AG04449 (cell line): Measurements from ENCODE around the gene GREM1.

Experiments used
- CTCF ChIA-PET: fragments of 350-600 bp; formaldehyde crosslinking; extraction: SDS; loops from one replicate; lab custom pipeline; 2021; ENCODE audit warnings: antibody characterized with exemption; lab: Yijun Ruan, JAX
- POLR2A ChIA-PET: fragments of 400-600, 350-600 bp; formaldehyde crosslinking; extraction: SDS; loops from one replicate; lab custom pipeline; 2020; ENCODE audit warnings: antibody characterized with exemption, inconsistent platforms; lab: Yijun Ruan, JAX
- DNase-seq: peaks from one replicate; pipeline ENCODE4 v3.0.0-alpha.2; 2010; ENCODE audit warnings: low read depth, low spot score
- H3K4me3 ChIP-seq: 2 replicates; pipeline ENCODE4 v1.5.1; 2011; ENCODE audit warnings: low read depth, mild to moderate bottlenecking, control low read depth, low read length
- TF ChIP-seq, protein P1 (sequence below): IDR thresholded peaks from one replicate; pipeline ENCODE4 v1.5.1; 2011; ENCODE audit warnings: mild to moderate bottlenecking, moderate library complexity, low read length, control low read depth, inconsistent platforms; ENCODE audit not compliant: insufficient read depth; ENCODE audit errors: missing control alignments

GREM1 gene

DNA sequence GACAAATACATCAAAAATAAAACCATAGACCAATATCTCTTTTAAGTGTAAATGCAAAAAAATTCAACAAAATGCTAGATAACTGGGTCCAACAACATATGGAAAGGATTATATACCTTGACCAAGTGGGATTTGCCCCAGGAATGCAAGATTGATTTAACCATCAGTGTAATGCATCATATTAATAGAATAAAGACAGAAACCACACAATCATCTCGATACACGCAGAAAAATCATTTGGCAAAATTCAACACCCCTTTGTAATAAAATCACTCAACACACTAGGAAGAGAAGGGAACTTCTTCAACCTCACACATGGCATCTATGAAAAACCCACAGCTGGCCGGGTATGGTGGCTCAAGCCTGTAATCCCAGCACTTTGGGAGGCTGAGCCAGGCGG is 19.5 kb downstream of the GREM1 start:
- DNase-seq: no peak
- TF ChIP-seq, protein P1, sequence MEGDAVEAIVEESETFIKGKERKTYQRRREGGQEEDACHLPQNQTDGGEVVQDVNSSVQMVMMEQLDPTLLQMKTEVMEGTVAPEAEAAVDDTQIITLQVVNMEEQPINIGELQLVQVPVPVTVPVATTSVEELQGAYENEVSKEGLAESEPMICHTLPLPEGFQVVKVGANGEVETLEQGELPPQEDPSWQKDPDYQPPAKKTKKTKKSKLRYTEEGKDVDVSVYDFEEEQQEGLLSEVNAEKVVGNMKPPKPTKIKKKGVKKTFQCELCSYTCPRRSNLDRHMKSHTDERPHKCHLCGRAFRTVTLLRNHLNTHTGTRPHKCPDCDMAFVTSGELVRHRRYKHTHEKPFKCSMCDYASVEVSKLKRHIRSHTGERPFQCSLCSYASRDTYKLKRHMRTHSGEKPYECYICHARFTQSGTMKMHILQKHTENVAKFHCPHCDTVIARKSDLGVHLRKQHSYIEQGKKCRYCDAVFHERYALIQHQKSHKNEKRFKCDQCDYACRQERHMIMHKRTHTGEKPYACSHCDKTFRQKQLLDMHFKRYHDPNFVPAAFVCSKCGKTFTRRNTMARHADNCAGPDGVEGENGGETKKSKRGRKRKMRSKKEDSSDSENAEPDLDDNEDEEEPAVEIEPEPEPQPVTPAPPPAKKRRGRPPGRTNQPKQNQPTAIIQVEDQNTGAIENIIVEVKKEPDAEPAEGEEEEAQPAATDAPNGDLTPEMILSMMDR: no peak
- CTCF ChIA-PET: interaction anchor here (0.8 to 1.1 kb wide), 3 partner anchors 14 to 88 kb away, joined by 3 to 4 read pairs (median 3); no protein-coding TSS in a partner anchor
- POLR2A ChIA-PET: interaction anchor here (0.6 to 1.5 kb wide), 2 partner anchors 18 to 54 kb away, joined by 3 to 4 read pairs; no protein-coding TSS in a partner anchor
- H3K4me3 ChIP-seq: no peak overlapping the region

DNA sequence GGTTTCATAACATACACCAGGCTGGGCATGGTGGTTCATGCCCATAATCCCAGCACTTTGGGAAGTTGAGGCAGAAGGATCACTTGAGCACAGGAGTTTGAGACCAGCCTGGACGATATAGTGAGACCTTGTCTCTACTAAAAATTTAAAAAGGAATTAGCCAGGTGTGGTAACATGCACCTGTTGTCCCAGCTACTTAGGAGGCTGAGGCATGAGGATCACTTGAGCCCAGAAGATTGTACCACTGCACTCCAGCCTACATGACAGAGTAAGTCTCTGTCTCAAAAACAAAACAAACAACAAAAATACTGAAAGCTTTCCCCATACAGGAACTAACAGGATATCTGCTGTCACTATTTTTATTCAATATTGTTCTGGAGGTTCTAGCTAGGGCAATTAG is 20.9 kb downstream of the GREM1 start:
- POLR2A ChIA-PET: interaction anchor here (1.1 to 1.9 kb wide), 2 partner anchors 79 to 90 kb away, joined by 3 to 7 read pairs; no protein-coding TSS in a partner anchor
- no peak for DNase-seq
- TF ChIP-seq, protein P1: no peak
- H3K4me3 ChIP-seq: no peak overlapping the region
- CTCF ChIA-PET: interaction anchor here (2.9 kb wide), 1 partner anchor 76 kb away, joined by 16 read pairs; no protein-coding TSS in a partner anchor

DNA sequence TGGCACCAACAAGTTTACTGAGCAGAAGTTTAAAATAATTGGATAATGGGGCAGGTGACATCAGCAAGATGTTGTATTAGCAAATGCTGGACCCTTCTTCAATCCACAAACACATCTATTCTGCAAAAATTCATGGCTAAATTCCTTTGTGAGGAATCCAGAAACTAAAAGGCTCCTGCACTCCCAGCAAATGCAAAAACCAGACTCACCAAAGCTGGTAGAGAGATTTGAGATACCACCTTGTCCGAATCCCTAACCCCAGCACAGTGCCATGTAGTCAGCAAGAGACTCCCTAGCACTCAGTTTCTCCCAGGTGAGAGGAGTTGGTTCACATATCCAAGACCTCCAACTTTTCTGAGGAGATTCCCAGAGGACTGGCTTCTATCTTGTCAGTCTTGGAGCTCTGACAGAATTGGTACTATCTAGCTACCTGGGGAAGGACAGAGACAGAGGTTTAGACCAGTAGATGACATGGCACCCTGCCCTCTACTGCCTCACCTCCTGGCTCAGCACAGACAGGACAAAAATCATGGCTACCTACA is 21.8 kb downstream of the GREM1 start:
- TF ChIP-seq, protein P1: no peak
- ChIA-PET POLR2A (interaction anchor here (0.8 to 1.9 kb wide), 4 partner anchors 9 to 104 kb away, joined by 3 to 7 read pairs (median 3); no protein-coding TSS in a partner anchor), CTCF (interaction anchor here (1.9 to 2.9 kb wide), 2 partner anchors 77 to 91 kb away, joined by 7 to 16 read pairs; no protein-coding TSS in a partner anchor)

DNA sequence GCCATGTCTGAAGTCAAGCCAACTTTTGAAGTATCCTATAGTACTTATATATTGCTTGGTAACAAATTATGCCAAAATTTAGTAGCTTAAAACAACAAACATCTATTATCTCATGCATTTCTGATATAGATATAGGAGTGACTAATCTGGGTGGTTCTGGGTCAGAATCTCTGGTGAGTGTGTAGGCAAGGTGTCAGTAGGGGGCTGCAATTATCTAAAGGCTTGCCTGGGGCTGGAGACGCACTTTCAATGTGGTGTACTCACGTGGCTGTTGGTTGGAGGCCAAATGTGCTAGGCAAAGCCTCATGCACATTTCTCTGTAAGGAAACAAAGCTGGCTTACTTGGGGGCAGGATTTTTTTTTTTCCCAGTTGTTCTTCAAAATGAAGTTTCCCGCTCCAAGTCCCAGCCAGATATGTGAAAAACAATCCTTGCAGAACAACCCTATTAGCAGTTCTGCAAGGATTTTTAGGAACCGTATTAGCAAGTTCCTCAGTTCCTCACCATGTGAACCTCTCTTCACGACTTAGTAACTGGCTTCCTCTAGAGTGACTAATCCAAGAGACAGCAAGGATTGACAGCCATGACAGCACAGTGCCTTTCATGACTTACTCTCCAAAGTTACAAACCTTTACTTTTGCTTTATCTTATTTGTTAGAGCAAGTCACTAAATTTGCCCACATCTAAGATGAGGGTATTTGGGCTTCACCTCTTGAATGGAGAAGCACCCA is 25.8 kb downstream of the GREM1 start:
- no peak overlapping the region for H3K4me3 ChIP-seq
- ChIA-PET POLR2A (interaction anchor here (0.9 to 2.8 kb wide), 3 partner anchors 75 to 97 kb away, joined by 3 to 12 read pairs (median 4); no protein-coding TSS in a partner anchor), CTCF (interaction anchor here (0.6 to 3.0 kb wide), 2 partner anchors 26 to 81 kb away, joined by 3 to 14 read pairs; no protein-coding TSS in a partner anchor)
- TF ChIP-seq, protein P1: no peak
- DNase-seq: no peak

More for the DNA sequence above, 21.8 kb downstream of the GREM1 start:
- no peak for DNase-seq
- no peak overlapping the region for H3K4me3 ChIP-seq

DNA sequence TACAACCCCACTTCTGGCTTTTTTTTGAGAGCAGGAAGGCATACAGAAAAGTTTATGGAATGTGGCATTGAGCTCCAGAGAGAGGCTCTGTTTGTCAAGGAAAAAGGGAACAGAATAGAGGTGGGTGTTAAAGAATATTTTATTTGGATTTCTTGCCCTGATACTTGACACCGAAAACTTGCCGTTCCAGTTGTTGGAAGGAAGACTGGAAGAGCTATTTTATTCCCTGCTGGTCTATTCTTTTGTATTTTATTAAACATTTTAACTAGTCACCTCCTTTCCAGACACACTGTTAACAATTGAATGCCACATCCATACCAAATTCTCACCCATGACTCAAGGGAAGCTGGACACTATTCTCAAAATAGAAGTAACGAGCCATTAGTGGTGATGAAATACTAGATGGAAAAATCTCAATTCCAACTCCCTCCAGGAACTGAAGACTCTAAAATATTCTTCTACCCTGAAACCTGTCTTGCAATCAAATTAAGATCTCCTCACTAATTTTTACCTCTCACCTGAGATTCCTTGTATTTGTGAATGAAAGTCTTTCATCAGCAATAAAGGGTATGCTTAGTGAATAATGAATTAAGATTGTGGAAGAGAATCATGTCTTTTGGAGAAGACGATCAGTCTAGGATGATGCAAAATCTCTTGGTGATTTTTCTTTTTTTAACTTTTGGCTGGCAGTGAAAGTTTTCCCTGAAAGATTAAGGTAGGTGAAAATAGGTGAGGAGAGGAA is 28.5 kb downstream of the GREM1 start:
- DNase-seq: no peak
- TF ChIP-seq, protein P1: no peak
- ChIA-PET POLR2A (no interaction called here), CTCF (interaction anchor here (1.0 to 1.4 kb wide), 4 partner anchors 70 to 275 kb away, joined by 3 read pairs; no protein-coding TSS in a partner anchor)
- no peak overlapping the region for H3K4me3 ChIP-seq
